Keratinocyte (primary cell): ENCODE measurements around the gene CMIP. TPM values are rescaled to one million over a fixed set of nuclear protein-coding genes. Genes with fewer than 3 reads are reported as not detected.

ENCODE experiments used
- DNase-seq: peaks from one replicate; pipeline ENCODE4 v3.0.0-alpha.2; 2011; ENCODE audit warnings: low read depth, missing footprints, low spot score
- FAIRE-seq: peaks from 2 replicates; lab custom pipeline; 2011; peaks lifted over from hg19 to GRCh38; lab: Jason Lieb, UNC
- H2AFZ ChIP-seq: 2 replicates; pipeline ENCODE4 v1.6.0; 2012; ENCODE audit warnings: low read length, control low read depth, inconsistent platforms; ENCODE audit not compliant: control insufficient read depth
- H3K27ac ChIP-seq: 2 replicates; pipeline ENCODE4 v1.5.1; 2011; ENCODE audit warnings: low read length; ENCODE audit not compliant: control insufficient read depth, insufficient read depth
- H3K27me3 ChIP-seq: 3 replicates; pipeline ENCODE4 v1.6.0; 2011; ENCODE audit warnings: low read length; ENCODE audit not compliant: control insufficient read depth, insufficient read depth; ENCODE audit errors: extremely low read depth
- H3K36me3 ChIP-seq, 2 experiments: 2 replicates in 1 of 2; 3 replicates in 1 of 2; pipeline ENCODE4 v1.5.1; 2011; ENCODE audit warnings: low read length in 2 of 2, mild to moderate bottlenecking in 1 of 2; ENCODE audit not compliant: control insufficient read depth in 2 of 2, insufficient read depth in 2 of 2; ENCODE audit errors: extremely low read depth in 1 of 2
- H3K4me1 ChIP-seq: 3 replicates; pipeline ENCODE4 v1.5.1; 2011; ENCODE audit warnings: low read length; ENCODE audit not compliant: control insufficient read depth, insufficient read depth; ENCODE audit errors: extremely low read depth
- H3K4me2 ChIP-seq: 3 replicates; pipeline ENCODE4 v1.6.0; 2011; ENCODE audit warnings: low read depth, low read length; ENCODE audit not compliant: control insufficient read depth, insufficient read depth; ENCODE audit errors: extremely low read depth
- H3K4me3 ChIP-seq, 3 experiments: fragments of 200-600 bp in 1 of 3; sonication (generic) in 1 of 3; 2 replicates in 2 of 3; 3 replicates in 1 of 3; pipeline ENCODE4 v1.5.1; 2011 to 2016; ENCODE audit warnings: low read length in 3 of 3, mild to moderate bottlenecking in 3 of 3, control low read depth in 2 of 3, inconsistent platforms in 1 of 3, low read depth in 1 of 3, mixed read lengths in 1 of 3, mixed run types in 1 of 3, moderate library complexity in 1 of 3; ENCODE audit not compliant: control insufficient read depth in 2 of 3, insufficient read depth in 2 of 3; ENCODE audit errors: extremely low read depth in 1 of 3
- H3K79me2 ChIP-seq: 2 replicates; pipeline ENCODE4 v1.6.0; 2012; ENCODE audit warnings: low read length; ENCODE audit not compliant: control insufficient read depth, insufficient read depth
- H3K9ac ChIP-seq: 3 replicates; pipeline ENCODE4 v1.6.0; 2011; ENCODE audit warnings: low read length; ENCODE audit not compliant: control insufficient read depth, insufficient read depth; ENCODE audit errors: extremely low read depth
- H3K9me1 ChIP-seq: 3 replicates; pipeline ENCODE4 v1.6.0; 2011; ENCODE audit warnings: low read length; ENCODE audit not compliant: control insufficient read depth, insufficient read depth; ENCODE audit errors: extremely low read depth
- H3K9me3 ChIP-seq: 2 replicates; pipeline ENCODE4 v1.5.1; 2012; ENCODE audit warnings: low read depth, low read length; ENCODE audit not compliant: control insufficient read depth
- H4K20me1 ChIP-seq: 3 replicates; pipeline ENCODE4 v1.6.0; 2011; ENCODE audit warnings: low read length; ENCODE audit not compliant: control insufficient read depth, insufficient read depth; ENCODE audit errors: extremely low read depth
- EZH2 ChIP-seq: IDR thresholded peaks from one replicate; pipeline ENCODE4 v1.6.1; 2012; ENCODE audit warnings: inconsistent platforms, mild to moderate bottlenecking, low read length, moderate library complexity
- dilution Hi-C: fragments of 300-500 bp; cut with MboI; formaldehyde crosslinking; loops from one replicate; pipeline ENCODE4 v1.7.0; 2020; ENCODE audit warnings: low sequenced_read_pairs; ENCODE audit not compliant: extremely low pct_ligation_motif_present
- polyA plus RNA-seq, 5 experiments: library from polyadenylated mRNA; depleted of rRNA in 3 of 5; stranded (reverse) in 3 of 5; stranded (forward) in 1 of 5; unstranded in 1 of 5; fragments of >200 nt; gene quantifications; 1 replicate in 1 of 5; 2 replicates in 3 of 5; 3 replicates in 1 of 5; pipeline versions ENCODE4 v1.2.1 to v1.2.3, GENCODE V29; 2011 to 2012; ENCODE audit warnings: missing spikeins in 2 of 5, low read depth in 1 of 5, low replicate concordance in 1 of 5
- TF ChIP-seq, protein P1 (sequence below), 3 experiments: IDR thresholded peaks in 1 of 3; conservative IDR thresholded peaks in 1 of 3; optimal IDR thresholded peaks in 1 of 3; 2 replicates in 2 of 3; 3 replicates in 1 of 3; pipeline versions ENCODE3 to v1.5.1; 2011; ENCODE audit warnings: low read length in 3 of 3, mild to moderate bottlenecking in 3 of 3, moderate library complexity in 2 of 3, control low read depth in 1 of 3, inconsistent platforms in 1 of 3; ENCODE audit not compliant: insufficient read depth in 2 of 3; ENCODE audit errors: extremely low read depth in 1 of 3

CMIP gene
- polyA plus RNA-seq, 1 donor (not counting 4 experiments of a cell fraction or from before 2014, with no cell fraction given), result 5.0 TPM

DNA sequence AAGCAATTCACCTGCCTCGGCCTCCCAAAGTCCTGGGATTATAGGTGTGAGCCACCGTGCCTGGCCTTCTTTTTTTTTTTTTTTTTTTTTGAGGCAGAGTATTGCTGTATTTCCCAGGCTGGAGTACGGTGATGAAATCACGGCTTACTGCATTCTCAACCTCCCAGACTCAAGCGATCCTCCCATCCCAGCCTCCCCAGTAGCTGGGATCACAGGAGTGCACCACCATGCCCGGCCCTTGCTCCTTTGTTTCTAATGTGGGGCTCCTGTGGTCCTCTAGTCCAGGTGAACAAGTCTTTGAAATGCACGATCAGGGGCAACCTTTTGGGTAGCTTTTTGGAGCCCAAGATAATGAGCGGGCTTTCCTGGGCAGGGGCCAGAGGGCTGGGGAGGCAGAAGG lies 23.2 kb downstream of the CMIP start:
- H3K27ac ChIP-seq, result no peak overlapping the region
- H3K4me3 ChIP-seq, result no peak overlapping the region
- no peaks in the 10 kb centered on the region for H3K4me1 ChIP-seq
- peaks cover 7 to 32% of the 10 kb centered on the region in 2 experiments for H3K36me3 ChIP-seq
- DNase-seq (no peak), FAIRE-seq (no peak)
- no peaks in the 10 kb centered on the region for H3K27me3 ChIP-seq
- peaks cover 100% of the 10 kb centered on the region for H3K79me2 ChIP-seq
- peaks cover 65% of the 10 kb centered on the region for H4K20me1 ChIP-seq
- no peaks in the 10 kb centered on the region for H3K9me3 ChIP-seq
- no peak for TF ChIP-seq EZH2
- TF ChIP-seq, protein P1, sequence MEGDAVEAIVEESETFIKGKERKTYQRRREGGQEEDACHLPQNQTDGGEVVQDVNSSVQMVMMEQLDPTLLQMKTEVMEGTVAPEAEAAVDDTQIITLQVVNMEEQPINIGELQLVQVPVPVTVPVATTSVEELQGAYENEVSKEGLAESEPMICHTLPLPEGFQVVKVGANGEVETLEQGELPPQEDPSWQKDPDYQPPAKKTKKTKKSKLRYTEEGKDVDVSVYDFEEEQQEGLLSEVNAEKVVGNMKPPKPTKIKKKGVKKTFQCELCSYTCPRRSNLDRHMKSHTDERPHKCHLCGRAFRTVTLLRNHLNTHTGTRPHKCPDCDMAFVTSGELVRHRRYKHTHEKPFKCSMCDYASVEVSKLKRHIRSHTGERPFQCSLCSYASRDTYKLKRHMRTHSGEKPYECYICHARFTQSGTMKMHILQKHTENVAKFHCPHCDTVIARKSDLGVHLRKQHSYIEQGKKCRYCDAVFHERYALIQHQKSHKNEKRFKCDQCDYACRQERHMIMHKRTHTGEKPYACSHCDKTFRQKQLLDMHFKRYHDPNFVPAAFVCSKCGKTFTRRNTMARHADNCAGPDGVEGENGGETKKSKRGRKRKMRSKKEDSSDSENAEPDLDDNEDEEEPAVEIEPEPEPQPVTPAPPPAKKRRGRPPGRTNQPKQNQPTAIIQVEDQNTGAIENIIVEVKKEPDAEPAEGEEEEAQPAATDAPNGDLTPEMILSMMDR (optimal IDR thresholded peaks at IDR 0.05 in 1 of 3, IDR thresholded peaks at IDR 0.05 in 1 of 3, conservative IDR thresholded peaks at IDR 0.05 in 1 of 3; ENCODE audit: extremely low read depth in 1 of 3, insufficient read depth in 2 of 3, low read length in 3 of 3), result no peak
- no peak overlapping the region for H3K4me2 ChIP-seq
- no peak overlapping the region for H2AFZ ChIP-seq
- dilution Hi-C loops, result no loop called here
- H3K9me1 ChIP-seq, result peaks cover 7% of the 10 kb centered on the region
- H3K9ac ChIP-seq, result no peak overlapping the region

DNA sequence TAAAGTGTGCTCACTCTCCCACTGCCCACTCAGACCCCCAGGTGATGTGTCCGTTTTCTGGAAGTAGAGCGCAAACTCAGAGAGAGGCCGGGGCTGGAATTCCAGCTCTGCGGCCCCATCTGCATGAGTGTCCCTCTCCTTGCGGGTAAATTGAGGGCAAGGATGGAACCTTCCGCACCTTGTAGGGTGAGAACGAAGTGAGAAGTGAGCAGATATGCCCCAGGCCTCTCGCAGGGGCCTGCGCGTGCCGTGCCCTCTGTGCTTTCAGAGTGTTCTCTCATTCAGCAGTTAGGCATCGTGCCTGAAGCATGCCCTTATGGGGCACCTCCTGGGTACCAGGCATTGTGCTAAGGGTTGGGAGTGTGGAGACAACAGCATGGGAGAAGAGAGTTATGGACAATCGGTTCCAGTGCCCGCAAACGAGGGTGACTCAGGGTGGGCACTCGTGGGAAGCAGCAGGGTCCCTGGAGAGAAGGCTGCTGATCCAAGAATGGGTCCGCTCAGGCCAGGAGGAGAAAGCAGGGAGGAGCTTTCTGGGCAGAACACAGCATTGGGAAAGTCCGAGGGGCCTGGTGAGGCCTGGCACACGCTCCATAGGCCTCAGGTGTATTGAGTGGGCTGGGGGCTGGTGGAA lies 23.8 kb downstream of the CMIP start:
- Histone ChIP-seq H3K9ac (no peak overlapping the region), H3K36me3 (peaks cover 6 to 35% of the 10 kb centered on the region in 2 experiments), H3K9me3 (no peaks in the 10 kb centered on the region), H3K4me3 (no peak overlapping the region), H3K9me1 (peaks cover 6% of the 10 kb centered on the region), H4K20me1 (peaks cover 62% of the 10 kb centered on the region), H2AFZ (no peak overlapping the region), H3K27me3 (no peaks in the 10 kb centered on the region), H3K4me2 (no peak overlapping the region), H3K4me1 (no peaks in the 10 kb centered on the region), H3K27ac (no peak overlapping the region), H3K79me2 (peaks cover 100% of the 10 kb centered on the region)
- DNase-seq, result no peak
- no peak for FAIRE-seq
- TF ChIP-seq EZH2, result no peak
- TF ChIP-seq, protein P1 (optimal IDR thresholded peaks at IDR 0.05 in 1 of 3, IDR thresholded peaks at IDR 0.05 in 1 of 3, conservative IDR thresholded peaks at IDR 0.05 in 1 of 3; ENCODE audit: extremely low read depth in 1 of 3, insufficient read depth in 2 of 3, low read length in 3 of 3), result no peak
- dilution Hi-C loops, result no loop called here
